ENCODE data around the gene RAB30. TPM values are rescaled to one million over a fixed set of nuclear protein-coding genes. Genes with fewer than 3 reads are reported as not detected.

The RAB30 gene
- total RNA-seq, 1 donor, result 25.9 TPM

- H3K4me3 ChIP-seq (ENCODE audit: low read depth, low read length), result peak overlapping the region; percentile 86
- TF ChIP-seq CTCF (IDR thresholded peaks at IDR 0.05; ENCODE audit: insufficient read depth, low read length), result no peak
- DNase-seq (ENCODE audit: low read depth), result no peak
Observed at GRCh38 chr11:83073258-83073657, 1.6 kb upstream of the RAB30 start.

GRCh38 chr11:83072350-83073242 lies 899 bp upstream of the RAB30 start:
- peak overlapping the region; percentile 86 for H3K4me3 ChIP-seq (ENCODE audit: low read depth, low read length)
- no peak for TF ChIP-seq CTCF (IDR thresholded peaks at IDR 0.05; ENCODE audit: insufficient read depth, low read length)
- DNase-seq (ENCODE audit: low read depth), result no peak

- no peak for TF ChIP-seq CTCF (IDR thresholded peaks at IDR 0.05; ENCODE audit: insufficient read depth, low read length)
- peak; percentile 41 for DNase-seq (ENCODE audit: low read depth)
- peak overlapping the region; percentile 87 for H3K4me3 ChIP-seq (ENCODE audit: low read depth, low read length)
Observed at GRCh38 chr11:83070731-83071566, 748 bp downstream of the RAB30 start.

- TF ChIP-seq CTCF (IDR thresholded peaks at IDR 0.05; ENCODE audit: insufficient read depth, low read length), result no peak
Observed at GRCh38 chr11:83070044-83070701, 1.5 kb downstream of the RAB30 start.

GRCh38 chr11:83069441-83070043 lies 2.2 kb downstream of the RAB30 start:
- H3K4me3 ChIP-seq (ENCODE audit: low read depth, low read length), result peak overlapping the region; percentile 87
- no peak for DNase-seq (ENCODE audit: low read depth)
- TF ChIP-seq CTCF (IDR thresholded peaks at IDR 0.05; ENCODE audit: insufficient read depth, low read length), result no peak

More at GRCh38 chr11:83070044-83070701, 1.5 kb downstream of the RAB30 start:
- peak overlapping the region; percentile 87 for H3K4me3 ChIP-seq (ENCODE audit: low read depth, low read length)
- peak; percentile 91 for DNase-seq (ENCODE audit: low read depth)

- H3K4me3 ChIP-seq (ENCODE audit: low read depth, low read length), result no peak overlapping the region
- TF ChIP-seq CTCF (IDR thresholded peaks at IDR 0.05; ENCODE audit: insufficient read depth, low read length), result no peak
- DNase-seq (ENCODE audit: low read depth), result no peak
Observed at GRCh38 chr11:83068568-83068967, 3.1 kb downstream of the RAB30 start.
